NT2/D1 (cell line): ENCODE data around the gene TENT5A.

Experiments used
- DNase-seq: peaks from one replicate; pipeline ENCODE4 v3.0.0-alpha.2; 2011; ENCODE audit warnings: low read depth, low spot score
- H3K27me3 ChIP-seq: 2 replicates; pipeline ENCODE4 v1.6.0; 2011; ENCODE audit warnings: mild to moderate bottlenecking; ENCODE audit not compliant: insufficient read length, insufficient read depth
- H3K36me3 ChIP-seq: 2 replicates; pipeline ENCODE4 v1.6.1; 2011; ENCODE audit warnings: mild to moderate bottlenecking, low read length, mixed read lengths; ENCODE audit not compliant: insufficient read depth, insufficient read length
- H3K4me1 ChIP-seq: 2 replicates; pipeline ENCODE4 v1.5.1; 2011; ENCODE audit not compliant: insufficient read depth, insufficient read length
- H3K4me3 ChIP-seq: 2 replicates; pipeline ENCODE4 v1.5.1; 2011; ENCODE audit warnings: low read depth; ENCODE audit not compliant: insufficient read length
- H3K9ac ChIP-seq: 2 replicates; pipeline ENCODE4 v1.6.0; 2011; ENCODE audit warnings: low read depth; ENCODE audit not compliant: insufficient read length
- H3K9me3 ChIP-seq: 2 replicates; pipeline ENCODE4 v1.5.1; 2011; ENCODE audit warnings: mild to moderate bottlenecking, low read length; ENCODE audit not compliant: insufficient read depth
- SUZ12 ChIP-seq: IDR thresholded peaks from 2 replicates; pipeline ENCODE4 v1.6.1; 2011; ENCODE audit not compliant: insufficient read length, insufficient read depth; ENCODE audit errors: extremely low read depth
- YY1 ChIP-seq: IDR thresholded peaks from 2 replicates; pipeline ENCODE4 v1.6.1; 2011; ENCODE audit not compliant: insufficient read length, insufficient read depth
- ZNF274 ChIP-seq: IDR thresholded peaks from 2 replicates; pipeline ENCODE4 v1.6.1; 2011; ENCODE audit warnings: mild to moderate bottlenecking, low read depth, low read length

Gene TENT5A

GRCh38 chr6:81754906-81755305 is 2.4 kb upstream of the TENT5A start:
- H3K36me3 ChIP-seq: peaks cover 4% of the 10 kb centered on the region
- no peak overlapping the region for H3K9ac ChIP-seq
- H3K27me3 ChIP-seq: peaks cover 25% of the 10 kb centered on the region
- DNase-seq: no peak
- H3K4me1 ChIP-seq: no peaks in the 10 kb centered on the region
- TF ChIP-seq YY1 (no peak), SUZ12 (no peak), ZNF274 (no peak)
- H3K4me3 ChIP-seq: no peak overlapping the region
- H3K9me3 ChIP-seq: no peaks in the 10 kb centered on the region

GRCh38 chr6:81753711-81754577 is 1.5 kb upstream of the TENT5A start:
- Histone ChIP-seq H3K36me3 (peaks cover 12% of the 10 kb centered on the region), H3K4me1 (no peaks in the 10 kb centered on the region), H3K27me3 (peaks cover 25% of the 10 kb centered on the region), H3K4me3 (peak overlapping the region; percentile 69), H3K9me3 (no peaks in the 10 kb centered on the region), H3K9ac (peak overlapping the region; percentile 81)
- no peak for DNase-seq
- TF ChIP-seq SUZ12 (no peak), ZNF274 (no peak), YY1 (no peak)

- Histone ChIP-seq H3K4me3 (peak overlapping the region; percentile 69), H3K4me1 (no peaks in the 10 kb centered on the region), H3K9me3 (no peaks in the 10 kb centered on the region), H3K9ac (peak overlapping the region; percentile 81), H3K27me3 (peaks cover 25% of the 10 kb centered on the region), H3K36me3 (peaks cover 16% of the 10 kb centered on the region)
- TF ChIP-seq ZNF274 (no peak), SUZ12 (no peak), YY1 (no peak)
- no peak for DNase-seq
Observed at GRCh38 chr6:81752921-81753710, 635 bp upstream of the TENT5A start.

- no peak for DNase-seq
- Histone ChIP-seq H3K9me3 (no peaks in the 10 kb centered on the region), H3K27me3 (peaks cover 25% of the 10 kb centered on the region), H3K36me3 (peaks cover 17% of the 10 kb centered on the region), H3K4me1 (no peaks in the 10 kb centered on the region), H3K9ac (peak overlapping the region; percentile 77), H3K4me3 (peak overlapping the region; percentile 69)
- TF ChIP-seq ZNF274 (no peak), SUZ12 (no peak), YY1 (no peak)
Observed at GRCh38 chr6:81751388-81752083, 945 bp downstream of the TENT5A start.

- Histone ChIP-seq H3K9me3 (no peaks in the 10 kb centered on the region), H3K9ac (no peak overlapping the region), H3K4me1 (no peaks in the 10 kb centered on the region), H3K27me3 (peaks cover 25% of the 10 kb centered on the region), H3K36me3 (peaks cover 22% of the 10 kb centered on the region), H3K4me3 (peak overlapping the region; percentile 69)
- DNase-seq: no peak
- TF ChIP-seq YY1 (no peak), ZNF274 (no peak)
Observed at GRCh38 chr6:81750681-81751387, 1.6 kb downstream of the TENT5A start.

- Histone ChIP-seq H3K36me3 (peaks cover 22% of the 10 kb centered on the region), H3K4me3 (no peak overlapping the region), H3K9me3 (no peaks in the 10 kb centered on the region), H3K9ac (no peak overlapping the region), H3K27me3 (peaks cover 21% of the 10 kb centered on the region), H3K4me1 (no peaks in the 10 kb centered on the region)
- DNase-seq: no peak
- TF ChIP-seq SUZ12 (no peak), ZNF274 (no peak), YY1 (no peak)
Observed at GRCh38 chr6:81750200-81750599, 2.3 kb downstream of the TENT5A start.
